GM18517 (cell line): ENCODE measurements around the gene PLCB1.
"Not testable (repeated sequence)": the region's sequence is repeated elsewhere in the genome, so short reads cannot be mapped to it uniquely, and the experiment has no call there.

ENCODE experiments used
- ATAC-seq: cut with Tn5 transposase; IDR thresholded peaks from one replicate; pipeline ENCODE4 v1.9.1; 2021; ENCODE audit warnings: mild to moderate bottlenecking, moderate library complexity; ENCODE audit not compliant: unreplicated experiment

PLCB1 gene

DNA sequence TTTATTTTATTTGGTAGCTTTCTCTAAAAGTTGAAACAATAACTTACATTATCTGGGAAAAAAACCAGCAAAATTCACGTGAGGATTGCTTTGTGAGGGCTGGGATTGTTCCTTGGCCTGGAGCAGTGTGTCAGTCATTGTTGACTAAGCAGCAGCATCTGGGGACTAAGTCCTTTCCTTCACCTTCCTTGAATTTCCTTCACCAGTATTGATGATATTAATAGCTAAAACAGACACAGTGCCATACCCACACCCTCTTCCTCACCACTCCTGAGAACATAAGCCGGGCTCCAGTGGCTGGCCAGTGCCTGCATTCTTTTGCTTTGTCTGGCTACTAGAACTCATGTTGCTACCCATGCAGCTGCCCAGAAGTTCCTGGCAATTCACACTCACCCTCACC is 23.7 kb downstream of the PLCB1 start:
- ATAC-seq: no peak

DNA sequence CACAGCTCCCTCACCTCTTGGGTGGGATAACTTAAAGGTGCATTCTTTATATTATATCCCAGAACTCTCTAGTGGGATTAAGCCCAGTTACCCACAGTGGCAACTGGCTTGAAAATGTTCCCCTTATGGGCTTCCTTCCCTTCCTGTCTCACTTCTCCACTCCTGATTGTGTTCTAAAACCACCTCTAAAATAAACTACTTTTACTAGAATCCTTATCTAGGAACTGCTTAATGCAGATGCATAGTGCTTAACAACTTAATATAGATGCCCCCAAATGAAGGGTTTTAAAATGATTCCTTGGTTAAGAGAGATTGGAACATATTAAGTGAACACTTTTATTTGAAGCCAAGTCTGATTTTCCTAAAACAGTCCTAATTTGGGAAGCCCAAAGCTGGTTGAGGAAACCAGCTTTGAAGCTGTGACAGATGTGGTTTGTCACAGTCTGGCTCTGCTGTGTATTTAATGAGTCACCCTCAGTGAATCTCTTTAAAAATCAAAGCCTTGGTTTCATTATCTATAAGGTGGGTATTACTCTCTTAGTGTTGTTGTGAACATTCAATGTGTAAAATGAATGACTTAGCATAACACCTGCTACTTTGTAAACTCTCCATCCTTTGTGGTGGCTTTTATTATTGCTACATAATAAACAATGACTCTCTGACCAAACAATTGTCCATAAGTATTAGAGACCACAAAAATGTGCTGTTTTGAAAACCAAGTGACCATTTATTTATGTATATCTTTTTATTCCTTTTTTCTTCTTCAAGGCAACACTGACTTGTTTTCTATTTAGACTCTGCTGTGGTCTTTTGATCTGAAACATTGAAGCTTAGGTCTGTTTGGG is 24.4 kb downstream of the PLCB1 start:
- peak; percentile 83 for ATAC-seq

DNA sequence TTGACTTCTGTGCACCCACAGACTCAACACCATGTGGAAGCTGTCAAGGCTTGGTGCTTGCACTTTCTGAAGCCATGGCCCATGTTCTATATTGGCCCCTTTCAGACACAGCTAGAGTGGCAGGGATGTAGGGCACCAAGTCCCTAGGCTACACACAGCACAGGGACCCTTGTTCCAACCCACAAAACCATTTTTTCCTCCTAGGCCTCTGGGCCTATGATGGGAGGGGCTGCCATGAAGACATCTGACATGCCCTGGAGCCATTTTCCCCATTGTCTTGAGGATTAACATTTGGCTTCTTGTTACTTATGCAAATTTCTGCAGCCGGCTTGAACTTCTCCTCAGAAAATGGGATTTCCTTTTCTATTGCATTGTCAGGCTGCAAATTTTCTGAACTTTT is 27.2 kb downstream of the PLCB1 start:
- not testable (repeated sequence) for ATAC-seq

DNA sequence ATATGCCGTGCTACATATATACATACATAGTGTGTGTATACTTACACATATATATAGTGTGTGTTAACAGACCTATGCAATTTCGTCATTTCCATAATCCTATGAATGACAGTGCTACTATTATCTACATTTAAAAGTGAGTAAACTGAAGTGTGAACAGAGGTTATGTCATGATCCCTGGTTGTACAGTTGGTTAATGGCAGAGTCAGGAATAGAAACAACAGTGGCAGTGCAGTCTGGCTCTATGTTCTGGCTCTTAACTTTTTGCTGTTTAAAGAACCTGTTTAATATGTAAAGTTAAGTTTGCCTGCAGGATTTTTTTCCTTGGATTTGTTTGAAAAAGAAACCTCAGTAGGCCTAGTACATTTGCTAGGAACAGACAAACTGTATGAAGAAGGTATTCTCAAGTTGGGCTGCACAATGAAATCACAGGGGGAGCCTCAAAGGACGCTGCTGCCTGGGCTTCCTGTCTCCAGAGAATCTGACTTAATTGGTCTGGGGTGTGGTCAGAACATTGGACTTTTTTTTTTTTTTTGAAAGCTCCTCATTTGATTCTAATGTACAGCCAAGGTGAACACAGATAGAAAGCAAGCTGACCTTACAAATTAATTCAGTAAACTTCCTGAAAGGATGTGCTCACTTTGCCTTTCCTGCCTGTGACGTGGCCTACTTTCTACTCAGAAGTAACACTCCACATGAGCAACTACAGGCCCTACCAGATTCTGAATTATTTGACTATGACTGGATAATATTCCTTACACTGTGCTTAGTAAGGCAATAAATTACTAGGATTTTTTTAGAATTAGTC is 29.4 kb downstream of the PLCB1 start:
- no peak for ATAC-seq

DNA sequence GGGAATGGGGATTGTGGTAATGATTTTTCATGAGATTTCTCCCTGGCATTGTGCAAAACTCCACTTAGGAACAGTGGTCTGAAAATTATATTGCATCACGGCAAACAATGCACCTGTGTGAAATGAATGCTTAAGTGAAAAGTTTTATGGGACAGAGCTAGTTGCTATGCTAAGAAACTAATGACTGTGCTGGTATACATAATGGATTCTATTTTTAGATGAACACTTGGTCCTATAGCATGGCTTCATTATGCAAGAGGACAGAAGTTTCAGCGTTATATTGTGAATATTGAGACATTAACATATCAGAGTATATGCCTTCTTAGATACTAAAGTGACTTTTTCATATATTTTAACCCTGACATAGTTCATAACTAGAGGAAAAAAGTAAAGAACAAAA is 30.5 kb downstream of the PLCB1 start:
- no peak for ATAC-seq

DNA sequence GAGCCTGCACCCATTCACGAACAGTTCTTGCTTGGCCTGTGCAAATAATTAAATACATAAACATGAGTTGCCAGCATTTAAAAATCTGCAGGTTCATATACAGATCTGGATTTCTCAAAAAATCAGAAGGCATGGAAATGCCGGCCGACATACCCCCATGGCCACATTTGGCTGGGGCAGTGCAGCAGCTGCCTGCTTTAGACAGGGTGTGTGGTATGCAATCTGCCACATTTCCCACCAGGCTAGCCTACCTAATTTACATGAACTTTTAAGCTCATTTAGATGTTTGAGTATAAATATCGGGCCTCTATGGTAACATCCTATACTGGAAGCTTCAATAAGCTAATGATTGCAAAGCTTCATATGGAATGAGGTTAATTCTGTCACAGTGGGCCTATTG is 31.5 kb downstream of the PLCB1 start:
- no peak for ATAC-seq

DNA sequence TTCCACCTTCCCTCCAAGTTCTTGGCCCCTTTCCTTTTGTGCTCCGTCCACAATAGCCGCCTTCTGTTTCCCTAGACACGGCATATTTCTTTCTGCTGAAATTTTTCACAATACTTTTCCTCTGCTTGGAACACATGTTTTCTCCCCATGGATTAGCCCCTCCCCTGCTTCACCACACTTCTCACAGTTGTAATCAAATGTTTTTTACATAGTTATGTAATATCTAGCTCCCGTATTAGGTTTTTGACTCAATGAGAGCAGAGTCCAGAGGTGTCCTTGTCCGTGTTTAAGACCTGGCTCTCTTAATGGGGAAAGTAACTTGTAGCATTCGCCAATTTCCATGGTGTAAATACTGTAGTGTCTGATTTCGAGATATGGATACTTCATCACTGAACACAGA is 34.7 kb downstream of the PLCB1 start:
- ATAC-seq: no peak

DNA sequence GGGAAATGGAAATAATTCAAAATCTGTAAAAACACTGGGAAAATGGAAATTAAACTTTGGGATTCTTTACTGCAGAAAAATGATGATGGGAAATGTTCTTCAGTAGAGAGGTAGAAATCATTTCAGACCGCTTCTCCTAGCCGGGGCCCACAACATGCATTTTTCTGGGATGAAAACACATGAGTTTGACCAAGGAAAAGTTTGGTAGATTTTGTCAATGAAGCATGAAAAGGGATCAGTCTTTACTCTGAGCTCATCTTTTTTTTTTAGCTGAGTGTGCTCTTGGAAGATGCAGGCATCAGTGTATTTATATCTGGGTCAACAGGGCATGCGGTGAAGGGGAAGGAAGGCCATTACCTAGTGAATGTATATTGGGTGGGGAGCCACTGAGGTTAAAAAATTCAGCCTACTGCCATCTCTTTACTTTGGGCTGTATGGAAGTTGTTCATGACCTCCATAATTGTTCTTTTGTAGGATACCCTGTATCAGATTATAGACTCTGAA is 36.8 kb downstream of the PLCB1 start:
- no peak for ATAC-seq

DNA sequence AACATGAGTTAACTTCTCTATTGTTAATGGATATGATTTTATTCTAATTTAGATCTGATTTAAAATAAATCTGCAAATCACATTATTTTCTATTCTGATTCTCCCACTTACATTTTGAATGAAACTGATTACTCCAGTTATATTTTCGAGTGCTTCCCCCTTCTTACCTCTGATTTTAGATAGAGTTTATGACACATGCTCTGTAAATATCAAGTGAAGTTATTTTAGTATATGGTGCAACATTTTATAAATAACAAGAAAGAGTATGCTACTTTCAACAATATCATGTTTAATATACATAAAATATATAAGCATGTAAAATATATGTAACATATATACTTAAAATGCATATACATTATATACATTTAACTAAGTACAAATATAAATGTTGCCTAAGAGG is 38.9 kb downstream of the PLCB1 start:
- ATAC-seq: no peak

DNA sequence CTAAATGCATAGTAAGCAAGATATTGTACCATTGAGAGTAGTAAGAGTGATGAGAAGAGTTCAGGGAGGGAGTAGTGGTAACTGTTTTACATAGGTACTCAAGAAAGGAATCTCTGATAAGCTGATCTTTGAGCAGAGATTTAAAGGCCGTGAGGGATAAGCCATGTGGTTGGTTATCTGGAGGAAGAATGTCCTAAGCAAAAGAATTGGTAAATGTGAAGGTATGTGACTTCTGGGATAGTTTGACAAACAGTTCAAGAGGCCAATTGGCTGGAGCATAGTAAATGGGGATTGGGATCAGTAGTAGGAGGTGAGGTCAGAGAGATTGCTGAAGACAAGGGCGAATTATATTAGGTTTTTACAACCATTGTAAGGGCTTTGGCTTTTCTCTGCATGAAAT is 40.1 kb downstream of the PLCB1 start:
- ATAC-seq: no peak

DNA sequence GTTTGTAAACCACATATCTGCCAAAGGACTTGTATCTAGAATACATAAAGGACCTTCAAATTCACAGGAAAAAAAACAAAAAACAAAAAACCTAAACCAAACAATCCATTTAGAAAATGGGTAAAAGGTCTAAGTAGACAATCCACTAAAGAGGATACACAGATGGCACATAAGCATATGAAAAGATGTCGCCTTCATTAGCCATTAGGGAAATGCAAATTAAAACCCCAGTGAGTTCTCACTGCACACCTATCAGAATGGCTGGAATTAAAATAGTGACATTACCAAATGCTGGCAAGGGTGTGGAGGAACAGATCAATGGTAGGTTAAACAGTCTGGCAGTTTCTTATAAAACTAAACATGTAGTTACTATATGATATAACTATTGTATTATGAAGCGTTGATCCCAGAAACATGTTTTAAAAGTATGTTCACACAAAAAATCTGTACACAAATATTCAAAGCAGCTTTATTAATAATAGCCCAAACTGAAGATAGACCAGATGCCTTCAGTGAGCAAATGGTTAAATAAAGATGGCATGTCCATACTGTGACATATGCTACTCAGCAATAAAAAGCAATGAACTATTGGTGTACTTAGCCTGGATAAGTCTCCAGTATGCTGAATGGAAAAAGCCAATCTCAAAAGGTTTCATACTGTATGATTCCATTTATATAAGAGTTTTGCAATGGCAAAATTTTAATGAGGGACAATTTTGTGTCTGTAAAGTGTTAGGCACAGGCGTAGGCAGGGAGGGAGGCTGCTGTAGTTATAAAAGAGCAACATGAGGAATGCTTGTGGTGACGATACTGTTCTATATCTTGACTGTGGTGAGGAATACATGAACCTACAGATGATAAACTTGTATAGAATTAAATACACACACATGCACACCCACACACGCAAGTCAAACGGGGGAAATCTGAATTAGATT is 43.9 kb downstream of the PLCB1 start:
- ATAC-seq: no peak

DNA sequence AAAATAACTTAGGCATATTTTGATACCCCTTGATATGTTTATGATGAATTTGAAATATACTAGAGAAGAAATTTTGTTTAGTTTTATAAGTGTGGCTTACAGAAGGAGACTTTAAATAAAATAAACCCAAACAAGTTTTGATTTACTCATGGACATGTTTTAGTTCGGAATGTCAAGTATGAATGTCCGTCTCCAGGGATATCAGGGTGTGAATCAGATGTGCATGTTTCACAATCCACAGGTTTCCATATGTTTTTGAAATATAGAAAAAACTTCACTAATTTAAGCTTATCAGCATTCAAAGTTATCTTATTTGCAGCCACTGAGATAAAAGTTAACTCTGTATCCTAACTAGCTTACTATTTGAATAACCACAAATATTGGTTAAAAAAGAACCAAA is 51.5 kb downstream of the PLCB1 start:
- ATAC-seq: no peak

DNA sequence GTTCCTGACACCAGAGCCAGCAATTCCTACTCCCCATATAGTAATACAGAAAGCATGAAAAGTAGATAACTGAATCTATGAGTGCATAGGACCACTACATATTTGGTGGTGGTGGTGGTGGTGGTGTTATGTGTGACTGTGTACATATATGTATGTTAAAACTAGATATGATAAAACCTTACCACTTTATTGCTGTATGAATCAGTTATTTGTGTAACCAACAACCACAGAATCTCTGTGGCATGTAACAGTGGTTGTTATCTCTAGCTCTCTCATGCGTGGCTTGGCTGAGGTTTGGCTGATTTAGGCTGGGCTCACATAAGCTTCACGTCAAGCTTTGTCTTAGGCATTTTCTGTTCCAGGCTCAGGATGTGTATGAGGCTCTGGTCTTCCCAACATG is 55.7 kb downstream of the PLCB1 start:
- ATAC-seq: no peak

DNA sequence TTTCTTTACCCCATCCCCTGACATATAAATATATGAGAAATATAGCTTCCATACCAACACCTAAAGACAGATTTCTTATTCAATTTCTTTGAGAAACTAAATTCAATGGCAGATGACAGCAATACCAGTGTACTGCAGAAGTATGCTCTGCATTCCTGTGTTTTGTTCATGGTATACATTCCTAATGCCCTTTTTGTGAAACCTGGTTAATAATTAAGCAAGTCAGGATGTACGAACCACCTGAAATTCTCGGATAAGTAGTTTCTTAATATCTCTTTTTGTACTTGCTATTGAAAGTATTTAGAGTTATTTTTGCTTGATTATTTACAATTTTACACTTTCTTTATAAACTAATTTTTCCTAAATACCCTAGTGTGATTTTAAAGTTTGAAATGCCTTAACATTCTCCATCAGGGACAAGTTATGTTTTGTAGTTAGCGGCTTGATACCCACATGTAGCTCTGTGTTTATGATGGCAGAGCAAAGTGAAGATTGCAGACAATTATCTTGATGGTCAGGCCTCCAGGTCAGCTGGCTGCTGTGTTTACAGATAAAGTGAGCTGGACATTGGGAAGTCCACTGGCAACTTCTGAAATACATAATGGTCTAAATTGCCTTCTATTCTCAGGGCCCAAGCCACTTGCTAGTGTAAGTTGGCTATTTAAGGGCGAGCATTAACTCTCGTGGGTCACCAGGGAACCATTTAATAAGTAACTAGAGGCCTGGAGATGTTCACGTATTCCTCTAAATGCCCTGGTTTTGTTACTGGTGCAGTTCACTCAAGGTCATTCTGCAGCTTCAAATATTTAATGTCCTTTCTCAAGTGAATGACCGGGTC is 58.2 kb downstream of the PLCB1 start:
- ATAC-seq: no peak

DNA sequence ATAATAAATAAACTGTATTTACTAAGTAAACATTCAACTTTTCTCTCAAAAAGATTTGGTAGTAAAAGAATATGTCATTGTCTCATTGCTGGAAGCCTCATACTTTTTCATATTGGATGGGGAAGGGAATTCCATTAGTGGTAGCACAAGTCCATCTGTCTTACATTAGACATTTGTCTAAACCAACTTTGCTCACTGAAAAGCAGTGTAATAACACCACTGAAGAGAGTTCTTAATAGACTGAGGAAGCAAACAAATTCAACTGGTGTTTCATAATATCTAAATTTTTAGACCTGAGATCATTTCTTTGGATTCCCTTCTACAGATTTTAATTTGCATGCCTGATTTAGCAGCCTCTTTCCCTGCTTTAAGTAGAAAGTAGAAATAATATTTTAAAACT is 62.7 kb downstream of the PLCB1 start:
- no peak for ATAC-seq

DNA sequence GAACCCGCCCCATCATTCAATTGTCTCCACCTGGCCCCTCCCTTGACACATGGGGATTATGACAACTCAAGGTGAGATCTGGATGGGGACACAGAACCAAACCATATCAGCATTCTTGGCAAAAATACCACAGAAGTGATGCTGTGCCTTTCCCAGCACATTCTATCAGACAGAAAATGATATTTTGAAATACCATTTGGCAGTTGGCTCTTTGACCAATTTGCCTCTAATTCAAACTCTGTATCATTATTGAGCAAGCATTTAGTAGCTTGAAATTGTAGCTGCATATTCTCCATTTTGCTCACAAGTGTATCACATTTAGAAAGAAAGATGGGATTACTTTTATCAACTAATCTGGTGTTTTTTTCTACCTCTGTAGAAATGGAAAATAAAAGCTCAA is 64.0 kb downstream of the PLCB1 start:
- ATAC-seq: no peak

DNA sequence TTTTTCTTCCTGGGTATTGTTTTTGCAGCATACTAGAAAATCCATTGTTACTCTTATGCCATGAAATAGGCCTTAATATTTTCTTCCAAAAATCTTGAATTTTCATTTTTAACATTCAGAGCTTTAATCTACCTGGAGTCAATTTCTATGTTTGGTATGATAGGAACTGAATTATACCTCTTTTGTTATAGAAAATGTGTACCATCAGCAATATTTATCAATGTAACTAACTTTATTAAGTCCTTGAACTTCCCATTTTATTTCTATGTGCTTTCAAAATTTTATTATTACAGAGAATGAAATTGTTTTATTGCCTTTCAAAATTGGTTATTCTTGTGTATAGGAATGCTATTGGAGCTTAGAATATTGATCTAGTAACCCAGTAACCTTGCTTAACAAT is 68.2 kb downstream of the PLCB1 start:
- ATAC-seq: no peak

DNA sequence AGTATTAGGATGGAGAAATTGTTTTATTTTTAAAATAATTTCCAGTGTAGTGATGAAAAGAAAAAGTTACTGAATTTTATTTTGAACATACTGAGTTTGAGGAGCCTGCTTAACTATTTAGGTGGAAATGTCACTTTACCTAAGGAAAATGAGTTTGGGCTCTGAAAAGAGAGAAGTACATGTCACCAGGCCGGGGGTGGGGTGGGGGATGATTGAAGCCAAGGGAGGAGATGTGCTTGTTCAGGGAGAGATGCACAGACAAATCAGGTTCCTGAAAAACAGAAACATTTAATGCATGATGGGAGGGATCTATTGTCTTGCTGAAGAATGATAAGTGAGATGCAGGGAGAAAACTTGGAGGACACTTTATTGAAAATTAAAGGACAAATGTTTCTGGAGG is 71.3 kb downstream of the PLCB1 start:
- ATAC-seq: no peak

DNA sequence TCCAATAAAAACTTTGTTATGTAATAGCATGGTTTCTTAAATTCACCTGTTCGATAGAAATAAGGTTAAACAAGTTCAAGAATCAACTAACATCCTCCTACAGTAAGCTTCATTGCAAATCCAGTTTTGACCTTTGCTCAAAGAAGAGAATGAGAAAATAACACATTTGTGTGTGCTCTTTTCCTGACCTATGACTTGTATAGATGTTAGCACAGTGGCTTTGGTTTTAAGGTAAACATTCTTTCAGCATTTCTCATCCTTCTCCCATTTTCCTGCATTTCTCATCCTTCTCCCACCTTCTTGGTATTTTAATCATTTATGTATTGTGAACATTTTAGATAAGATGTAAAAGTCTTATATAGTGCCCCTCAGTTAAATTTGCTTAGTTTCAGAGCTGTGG is 73.9 kb downstream of the PLCB1 start:
- no peak for ATAC-seq

DNA sequence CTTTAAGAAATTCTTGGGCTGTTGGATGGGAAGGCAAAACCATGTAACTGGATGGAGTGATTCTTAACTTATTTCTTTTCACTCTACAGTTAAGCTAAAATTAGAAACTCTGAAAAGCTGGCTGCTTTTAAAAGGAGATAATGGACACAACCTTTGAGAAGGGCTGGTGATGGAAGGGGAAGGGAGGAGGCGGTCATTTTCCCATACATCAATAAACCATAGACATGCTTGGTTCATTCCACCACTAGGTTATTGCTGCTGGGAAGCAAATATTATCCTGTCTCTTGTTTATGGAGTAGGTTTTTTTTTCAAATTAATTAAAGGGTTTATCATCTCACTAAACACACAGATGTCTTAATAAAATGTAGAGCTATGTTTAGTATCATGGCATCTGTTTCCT is 76.2 kb downstream of the PLCB1 start:
- ATAC-seq: no peak
